Activated CD4-positive, alpha-beta T cell treated with anti-CD3 and anti-CD28 coated beads, Interleukin-2, amount 50 U/mL, for 16 hours (primary cell): ENCODE data around the gene PDE11A.

ENCODE experiments used
- DNase-seq: peaks from one replicate; pipeline ENCODE4 v3.0.0-alpha.2; 2020

PDE11A gene

GRCh38 chr2:177721818-177722567 lies 350.6 kb downstream of the PDE11A start:
- no peak for DNase-seq

GRCh38 chr2:177721087-177721486 lies 351.5 kb downstream of the PDE11A start:
- no peak for DNase-seq

GRCh38 chr2:177717831-177718618 lies 354.6 kb downstream of the PDE11A start:
- peak; percentile 11 for DNase-seq

- DNase-seq, result no peak
Observed at GRCh38 chr2:177716484-177716883, 356.1 kb downstream of the PDE11A start.

GRCh38 chr2:177715771-177716170 lies 356.8 kb downstream of the PDE11A start:
- no peak for DNase-seq

- DNase-seq, result no peak
Observed at GRCh38 chr2:177714704-177715103, 357.9 kb downstream of the PDE11A start.

- no peak for DNase-seq
Observed at GRCh38 chr2:177712462-177712861, 360.1 kb downstream of the PDE11A start.

- no peak for DNase-seq
Observed at GRCh38 chr2:177711483-177712265, 360.9 kb downstream of the PDE11A start.

- no peak for DNase-seq
Observed at GRCh38 chr2:177710889-177711288, 361.7 kb downstream of the PDE11A start.

GRCh38 chr2:177709986-177710401 lies 362.6 kb downstream of the PDE11A start:
- no peak for DNase-seq

GRCh38 chr2:177708660-177709444 lies 363.7 kb downstream of the PDE11A start:
- no peak for DNase-seq

GRCh38 chr2:177708106-177708505 lies 364.5 kb downstream of the PDE11A start:
- DNase-seq, result no peak

- no peak for DNase-seq
Observed at GRCh38 chr2:177705511-177706173, 366.9 kb downstream of the PDE11A start.

GRCh38 chr2:177703159-177703558 lies 369.4 kb downstream of the PDE11A start:
- no peak for DNase-seq

GRCh38 chr2:177698281-177698680 lies 374.3 kb downstream of the PDE11A start:
- no peak for DNase-seq

GRCh38 chr2:177694348-177694747 lies 378.2 kb downstream of the PDE11A start:
- no peak for DNase-seq

GRCh38 chr2:177693658-177694339 lies 378.8 kb downstream of the PDE11A start:
- no peak for DNase-seq

GRCh38 chr2:177692783-177693269 lies 379.8 kb downstream of the PDE11A start:
- DNase-seq, result no peak

GRCh38 chr2:177692042-177692782 lies 380.4 kb downstream of the PDE11A start:
- no peak for DNase-seq

- no peak for DNase-seq
Observed at GRCh38 chr2:177691177-177691576, 381.4 kb downstream of the PDE11A start.
